Stromal cell of bone marrow (primary cell): Measurements from ENCODE around the gene CHD9NB.
"Not testable (repeated sequence)": the region's sequence is repeated elsewhere in the genome, so short reads cannot be mapped to it uniquely, and the experiment has no call there.

Experiments used
- DNase-seq: peaks from one replicate; pipeline ENCODE4 v3.0.0-alpha.2; 2012; ENCODE audit warnings: low read depth

CHD9NB gene

GRCh38 chr16:53057658-53058057, 5.0 kb upstream of the CHD9NB start:
- no peak for DNase-seq

- DNase-seq, result peak; percentile 51
Observed at GRCh38 chr16:53056392-53056881, 3.7 kb upstream of the CHD9NB start.

GRCh38 chr16:53055541-53056391, 3.1 kb upstream of the CHD9NB start:
- DNase-seq, result no peak

- peak; percentile 64 for DNase-seq
Observed at GRCh38 chr16:53054670-53055485, 2.2 kb upstream of the CHD9NB start, which contains the start of gene CHD9. Gene CHD9 (plus strand): TSS chr16:53054991. CDS start chr16:53156090, 101,099 bp downstream.

GRCh38 chr16:53053967-53054669, 1.4 kb upstream of the CHD9NB start:
- DNase-seq, result no peak

- not testable (repeated sequence) for DNase-seq
Observed at GRCh38 chr16:53051255-53051654, 1.4 kb downstream of the CHD9NB start.

GRCh38 chr16:53048139-53048915, 4.4 kb downstream of the CHD9NB start:
- no peak for DNase-seq

- not testable (repeated sequence) for DNase-seq
Observed at GRCh38 chr16:53047515-53047914, 5.2 kb downstream of the CHD9NB start.

- no peak for DNase-seq
Observed at GRCh38 chr16:53045341-53046220, 7.1 kb downstream of the CHD9NB start.

GRCh38 chr16:53043986-53044601, 8.6 kb downstream of the CHD9NB start:
- no peak for DNase-seq

- DNase-seq, result no peak
Observed at GRCh38 chr16:53043428-53043831, 9.3 kb downstream of the CHD9NB start.

- no peak for DNase-seq
Observed at GRCh38 chr16:53042235-53042701, 10.4 kb downstream of the CHD9NB start.

- DNase-seq, result no peak
Observed at GRCh38 chr16:53041320-53042051, 11.2 kb downstream of the CHD9NB start.

- DNase-seq, result no peak
Observed at GRCh38 chr16:53040788-53041187, 11.9 kb downstream of the CHD9NB start.

- DNase-seq, result not testable (repeated sequence)
Observed at GRCh38 chr16:53036711-53037110, 16.0 kb downstream of the CHD9NB start.

- DNase-seq, result no peak
Observed at GRCh38 chr16:53036066-53036465, 16.6 kb downstream of the CHD9NB start.

- DNase-seq, result no peak
Observed at GRCh38 chr16:53035176-53035942, 17.3 kb downstream of the CHD9NB start.

- DNase-seq, result no peak
Observed at GRCh38 chr16:53034306-53034705, 18.4 kb downstream of the CHD9NB start.
